Upper lobe of left lung (tissue), 4 donors: Measurements from ENCODE around the gene C14orf93.

Experiments
- CTCF ChIP-seq, 6 experiments: fragments of 450-650 bp in 4 of 6; fragments of 200-600 bp in 2 of 6; sonication (generic) in 2 of 6; IDR thresholded peaks; one replicate each; pipeline ENCODE4 v1.5.1; 2016 to 2019; ENCODE audit warnings: antibody characterized with exemption in 6 of 6
- EP300 ChIP-seq, 4 donors: sonication (generic); formaldehyde crosslinking; IDR thresholded peaks; one replicate each; pipeline ENCODE4 v1.5.1; 2017; ENCODE audit warnings: antibody characterized with exemption in 4 of 4, control low read depth in 2 of 4
- POLR2A ChIP-seq, 4 donors: fragments of 450-650 bp; IDR thresholded peaks; one replicate each; pipeline ENCODE4 v1.5.1; 2016 to 2017; ENCODE audit warnings: antibody characterized with exemption in 4 of 4, mild to moderate bottlenecking in 2 of 4
- POLR2AphosphoS5 ChIP-seq, 2 donors: sonication (generic); formaldehyde crosslinking; IDR thresholded peaks; one replicate each; pipeline ENCODE4 v1.5.1; 2017; ENCODE audit warnings: antibody characterized with exemption in 2 of 2

- TF ChIP-seq CTCF (IDR thresholded peaks at IDR 0.05) (peak; percentile 58 to 71 (median 64)), POLR2AphosphoS5 (IDR thresholded peaks at IDR 0.05) (no peak), EP300 (IDR thresholded peaks at IDR 0.05) (no peak), POLR2A (IDR thresholded peaks at IDR 0.05) (no peak)
Measured at GRCh38 chr14:23056145-23056955, 46.4 kb upstream of the C14orf93 start.
